ENCODE measurements around the gene C14orf180. TPM values are rescaled to one million over a fixed set of nuclear protein-coding genes. Genes with fewer than 3 reads are reported as not detected.

Gene C14orf180
- total RNA-seq, 1 experiment from 2014 or later, result not detected

GRCh38 chr14:104584557-104584956 is 5.0 kb downstream of the C14orf180 start:
- Histone ChIP-seq H3K56ac (ENCODE audit: insufficient read length, low read depth, low read length) (no peak overlapping the region), H2BK120ac (ENCODE audit: low read depth, low read length, poor library complexity, severe bottlenecking) (no peak overlapping the region), H2BK12ac (ENCODE audit: insufficient read length, low read depth, low read length) (no peak overlapping the region), H3K9ac (ENCODE audit: extremely low read depth, insufficient read length, low read length) (no peak overlapping the region), H4K8ac (replicated peaks; ENCODE audit: insufficient read length, low read depth, low read length) (no peak overlapping the region), H3K4me2 (ENCODE audit: insufficient read depth, insufficient read length, low read length) (no peak overlapping the region), H3T11ph (ENCODE audit: low read length) (no peak overlapping the region), H3K4me1 (ENCODE audit: insufficient read depth, low read length) (no peaks in the 10 kb centered on the region), H3K4ac (ENCODE audit: low read depth, low read length) (no peak overlapping the region), H3K23ac (ENCODE audit: insufficient read length, low read depth, low read length) (no peak overlapping the region), H2AFZ (ENCODE audit: low read length) (no peak overlapping the region), H3K23me2 (ENCODE audit: insufficient read length, low read depth, low read length, poor library complexity, severe bottlenecking) (no peaks in the 10 kb centered on the region), H3K79me1 (ENCODE audit: insufficient read depth, low read depth, low read length, poor library complexity, severe bottlenecking) (no peaks in the 10 kb centered on the region), H2BK20ac (ENCODE audit: low read depth, low read length, poor library complexity, severe bottlenecking) (no peak overlapping the region), H3K79me2 (ENCODE audit: insufficient read depth, low read length) (no peaks in the 10 kb centered on the region), H4K20me1 (ENCODE audit: control insufficient read depth, insufficient read depth, insufficient read length) (no peaks in the 10 kb centered on the region), H2AK5ac (ENCODE audit: insufficient read length, low read length) (no peak overlapping the region), H3K14ac (ENCODE audit: insufficient read depth, low read length) (no peak overlapping the region), H3K9me3 (ENCODE audit: control insufficient read depth, low read depth, low read length) (no peaks in the 10 kb centered on the region), H4K5ac (ENCODE audit: insufficient read length, low read depth, low read length) (no peak overlapping the region), H4K91ac (ENCODE audit: insufficient read length, low read depth, low read length) (no peak overlapping the region), H3K27ac (ENCODE audit: insufficient read length, low read depth, low read length) (no peak overlapping the region), H2BK15ac (ENCODE audit: low read depth, low read length) (no peak overlapping the region), H3K27me3 (ENCODE audit: insufficient read depth, low read length) (no peaks in the 10 kb centered on the region), H3K18ac (ENCODE audit: insufficient read length, low read depth, low read length) (no peak overlapping the region), H2BK5ac (ENCODE audit: insufficient read length, low read length) (no peak overlapping the region)
- no peak overlapping the region for H3K4me3 Mint-ChIP-seq
- DNase-seq, result no peak
- peaks cover 2% of the 10 kb centered on the region for H3K27me3 Mint-ChIP-seq (ENCODE audit: low read depth)
- WGBS (ENCODE audit: extremely low coverage, insufficient read length, low lambda C conversion rate), result no CpG with 5 or more reads among the region's 10 CpGs
- TF ChIP-seq CTCF (conservative IDR thresholded peaks at IDR 0.05), result no peak
- peak overlapping the region in 1 of 3 experiments; percentile 34; a peak in 1 of 7 replicates for H3K27ac Mint-ChIP-seq
- no peaks in the 10 kb centered on the region; a peak in 1 of 5 replicates for H3K9me3 Mint-ChIP-seq
- no peaks in the 10 kb centered on the region for H3K36me3 Mint-ChIP-seq (ENCODE audit: insufficient read depth in 1 of 3, low read depth in 3 of 3)
- H3K4me1 Mint-ChIP-seq, result peaks cover 0 to 4% of the 10 kb centered on the region in 2 experiments; a peak in 1 of 4 replicates

All from H9 (cell line).